HL-60/S4 (cell line): ENCODE results near the gene TTLL11.

ENCODE experiments used
- in situ Hi-C: fragments of 300-500 bp; cut with MboI; formaldehyde crosslinking; loops from 2 replicates; pipeline ENCODE4 v1.14.3; 2022; ENCODE audit warnings: low sequenced_read_pairs

Gene TTLL11

DNA sequence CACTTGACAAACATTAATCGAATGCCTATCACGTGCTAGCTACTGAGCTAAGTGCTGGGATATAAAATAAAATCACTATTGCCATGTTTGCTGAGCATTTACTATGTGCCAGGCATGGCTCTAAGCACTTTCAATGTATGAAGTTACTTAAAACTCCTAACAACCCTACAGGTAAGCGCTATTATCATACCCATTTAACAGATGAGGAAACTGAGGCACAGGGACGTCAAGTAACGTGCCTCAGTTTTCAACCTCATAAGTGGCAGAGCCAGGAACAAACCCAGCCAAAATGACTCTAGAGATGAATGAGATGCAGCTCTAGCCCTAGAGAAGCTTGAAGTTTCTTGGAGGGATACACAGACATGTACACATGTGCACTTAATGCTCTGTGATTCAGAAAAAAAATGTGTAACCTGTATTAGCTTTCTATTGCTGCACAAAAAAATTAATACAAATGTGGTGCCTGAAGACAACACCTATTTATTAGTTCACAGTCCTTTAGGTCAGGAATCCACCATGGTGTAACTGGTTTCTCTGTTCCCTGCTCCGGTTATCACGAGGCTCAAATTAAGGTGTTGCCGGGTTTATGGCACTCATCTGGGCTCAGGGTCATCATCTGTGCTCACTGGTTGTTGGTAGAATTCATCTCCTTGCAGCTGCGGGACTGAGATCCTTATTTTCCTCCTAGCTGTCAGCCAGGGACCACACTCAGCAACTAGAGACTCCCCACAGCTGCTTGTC, 33.7 kb downstream of the TTLL11 start:
- in situ Hi-C loops, result no loop called here

DNA sequence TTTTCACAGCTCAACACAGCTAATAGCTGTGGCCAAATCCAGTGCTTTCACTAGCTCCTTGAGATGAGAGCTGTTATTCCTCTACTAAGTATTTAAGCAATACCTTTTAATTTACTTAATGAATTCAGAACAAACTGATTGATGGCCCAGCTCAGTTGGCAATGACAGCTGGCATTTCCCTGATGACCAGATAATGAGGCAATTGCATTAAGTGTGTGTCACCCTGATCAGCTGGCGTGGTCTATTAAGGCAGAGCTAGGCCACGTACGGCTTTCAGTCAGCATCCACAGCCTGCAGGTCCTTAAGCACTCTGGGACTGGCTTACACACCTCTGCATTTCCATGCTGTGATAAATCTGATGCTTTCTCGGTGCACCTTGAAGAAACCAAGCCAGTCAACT, 34.4 kb downstream of the TTLL11 start:
- in situ Hi-C loops, result no loop called here

DNA sequence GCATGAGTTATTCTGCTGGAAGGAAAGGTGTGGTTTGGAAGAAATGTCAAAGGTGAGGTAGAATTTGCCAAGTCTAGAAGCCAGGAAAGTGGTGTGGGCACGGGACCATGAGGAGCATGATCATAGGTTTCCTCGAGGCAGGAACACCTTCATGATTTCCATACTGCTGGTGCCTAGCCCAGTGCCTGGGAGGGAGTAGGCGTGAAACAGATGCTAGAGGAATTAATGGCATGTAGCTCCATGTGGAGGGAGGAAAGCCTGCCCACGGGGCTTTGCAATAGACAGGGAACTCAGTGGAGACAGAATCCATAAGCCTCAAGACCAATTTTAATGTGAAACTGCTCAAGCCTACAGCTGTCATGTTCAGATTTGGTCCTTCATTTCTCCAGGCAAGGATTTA, 35.1 kb downstream of the TTLL11 start:
- in situ Hi-C loops, result no loop called here

DNA sequence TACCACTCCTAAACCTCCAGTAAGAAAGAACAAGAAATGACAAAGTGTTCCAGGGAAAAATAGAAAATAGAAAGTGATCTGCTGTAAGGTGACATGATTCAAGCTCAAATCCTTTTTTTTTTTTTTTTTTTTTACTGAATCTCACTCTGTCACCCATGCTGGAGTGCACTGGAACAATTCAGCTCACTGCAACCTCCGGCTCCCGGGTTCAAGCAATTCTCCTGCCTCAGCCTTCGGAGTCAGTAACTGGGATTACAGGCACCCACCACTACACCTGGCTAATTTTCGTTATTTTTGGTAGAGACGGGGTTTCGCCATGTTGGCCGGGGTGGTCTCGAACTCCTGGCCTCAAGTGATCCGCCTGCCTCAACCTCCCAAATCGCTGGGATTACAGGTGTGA, 35.9 kb downstream of the TTLL11 start:
- in situ Hi-C loops, result no loop called here

- in situ Hi-C loops, result no loop called here
Measured at GRCh38 chr9:122056484-122056883, 36.6 kb downstream of the TTLL11 start.

DNA sequence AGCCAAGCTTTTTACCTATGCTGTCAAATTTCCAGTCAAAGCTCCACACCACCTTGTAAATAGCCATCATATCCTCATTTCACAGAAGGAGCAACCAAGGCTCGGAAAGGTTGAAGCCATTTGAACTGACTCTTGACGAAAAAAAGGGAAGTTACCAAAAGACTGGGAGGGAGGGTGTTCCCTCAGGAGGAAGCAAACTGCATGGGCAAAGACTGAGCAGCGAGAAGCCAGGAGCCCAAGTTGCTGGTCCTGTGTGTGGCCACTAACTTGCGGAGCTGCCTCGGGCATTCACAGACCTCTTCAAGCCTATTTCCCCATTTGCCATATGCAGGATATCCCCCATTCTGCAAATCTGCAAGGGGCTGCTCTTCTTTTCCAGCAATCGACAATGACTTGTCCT, 37.4 kb downstream of the TTLL11 start:
- in situ Hi-C loops, result no loop called here

DNA sequence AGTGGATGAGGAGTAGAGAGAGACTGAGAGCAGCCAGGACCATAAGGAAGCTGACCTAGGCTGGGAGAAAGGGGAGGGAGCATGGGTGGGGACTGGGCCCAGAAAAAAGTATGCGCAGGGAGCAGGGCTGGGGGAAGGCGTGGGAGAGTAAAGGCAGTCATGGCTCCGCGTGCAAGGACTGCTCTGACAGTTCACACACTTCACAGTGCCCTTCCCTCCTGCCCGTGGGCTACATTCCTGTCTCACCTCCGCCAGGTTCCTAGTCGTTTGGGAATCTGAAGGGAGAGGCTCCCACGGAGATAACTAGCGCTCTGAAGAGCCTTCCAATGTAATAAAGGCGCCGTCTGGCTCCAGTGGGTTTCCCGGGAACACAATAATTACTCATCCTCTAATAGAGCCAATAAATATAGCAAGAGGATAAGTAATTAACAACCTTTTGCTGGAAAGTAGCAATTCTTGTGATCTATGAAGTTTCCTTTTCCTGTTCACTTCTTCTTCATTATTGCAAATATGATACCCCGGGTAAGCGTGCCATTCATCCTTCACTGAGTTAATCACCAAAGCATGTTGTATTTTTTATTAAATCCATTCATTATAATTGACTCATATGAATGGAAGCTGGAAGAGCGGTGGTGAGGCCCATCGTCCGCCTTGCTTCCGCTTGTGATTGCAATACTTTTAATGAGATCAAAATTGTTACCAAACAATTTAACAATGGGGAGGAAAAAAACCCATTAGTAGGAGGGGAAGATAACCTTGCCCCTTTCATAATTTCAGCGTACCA, 39.3 kb downstream of the TTLL11 start:
- in situ Hi-C loops, result no loop called here

DNA sequence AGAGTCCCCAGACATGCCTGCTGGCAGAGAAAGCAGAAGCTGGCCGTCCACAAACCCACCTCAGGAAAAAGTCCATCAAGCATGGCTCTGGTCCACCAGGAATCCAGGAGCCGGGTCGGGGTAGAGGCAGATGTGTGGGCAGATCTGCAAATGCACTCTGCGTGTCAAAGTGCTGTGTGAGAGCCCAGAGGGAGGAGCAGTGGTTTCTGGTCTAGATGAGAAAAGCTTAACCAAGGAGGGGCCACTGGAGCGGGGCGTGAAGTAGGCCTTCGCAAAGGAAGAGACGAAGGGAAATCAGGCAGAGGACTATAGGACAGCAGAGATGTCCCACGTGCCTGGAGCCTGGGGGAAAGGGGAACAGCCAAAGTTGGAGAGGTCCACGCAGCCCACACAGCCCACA, 40.0 kb downstream of the TTLL11 start:
- in situ Hi-C loops, result no loop called here

GRCh38 chr9:122051351-122052321, 41.5 kb downstream of the TTLL11 start:
- in situ Hi-C loops, result no loop called here

DNA sequence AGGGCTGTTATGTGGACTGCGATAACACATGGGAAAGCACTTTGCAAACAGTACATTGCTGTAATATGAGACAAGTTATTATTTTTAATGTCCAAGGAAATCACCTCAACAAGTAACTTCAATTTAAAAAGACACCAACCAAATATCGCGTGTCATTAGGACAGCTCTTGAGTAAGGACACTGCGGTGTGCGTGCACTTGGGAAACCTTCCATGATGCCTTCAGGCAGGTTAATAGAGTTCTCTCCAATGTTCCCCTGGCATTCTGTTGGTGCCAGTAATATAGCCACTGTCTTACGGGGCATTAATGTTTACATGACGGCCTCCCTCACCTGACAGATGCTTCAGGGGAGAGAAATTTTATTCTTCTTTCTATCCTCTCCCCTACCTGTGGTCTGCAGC, 42.9 kb downstream of the TTLL11 start:
- in situ Hi-C loops, result no loop called here

DNA sequence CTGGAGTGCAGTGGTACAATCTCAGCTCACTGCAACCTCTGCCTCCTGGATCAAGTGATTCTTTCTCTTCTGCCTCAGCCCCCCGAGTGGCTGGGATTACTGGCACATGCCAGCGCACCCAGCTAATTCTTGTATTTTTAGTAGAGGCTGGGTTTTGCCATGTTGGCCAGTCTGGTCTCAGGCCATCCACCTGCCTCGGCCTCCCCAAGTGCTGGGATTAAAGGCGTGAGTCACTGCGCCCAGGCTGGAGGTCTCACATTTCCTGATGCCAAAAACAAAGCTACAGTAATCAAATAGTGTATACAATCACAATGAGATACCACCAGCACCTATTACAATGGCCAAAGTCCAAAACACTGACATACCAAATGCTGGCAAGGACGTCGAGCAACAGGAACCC, 51.1 kb downstream of the TTLL11 start:
- in situ Hi-C loops, result no loop called here

- in situ Hi-C loops, result no loop called here
Measured at GRCh38 chr9:122040561-122041242, 52.4 kb downstream of the TTLL11 start.

- in situ Hi-C loops, result no loop called here
Measured at GRCh38 chr9:122039234-122039633, 53.9 kb downstream of the TTLL11 start.

GRCh38 chr9:122036988-122037387, 56.1 kb downstream of the TTLL11 start:
- in situ Hi-C loops, result no loop called here

DNA sequence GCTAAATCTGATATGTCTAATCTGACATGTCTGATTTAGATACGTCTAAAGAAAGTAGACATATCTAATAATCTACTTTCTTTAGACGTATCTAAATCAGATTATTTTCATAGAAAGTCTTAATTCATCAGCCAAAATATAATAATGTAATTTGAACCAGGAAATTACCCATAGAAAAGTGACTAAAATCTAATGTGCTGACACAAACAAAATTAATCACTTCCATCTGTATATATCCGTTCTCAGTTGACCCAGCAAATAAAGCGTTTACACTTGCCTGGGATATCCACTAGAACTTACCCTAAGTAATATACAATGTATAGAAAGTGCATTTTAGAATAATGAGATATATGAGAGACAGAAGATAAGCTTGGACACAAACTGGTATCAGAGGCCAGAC, 56.7 kb downstream of the TTLL11 start:
- in situ Hi-C loops, result no loop called here

DNA sequence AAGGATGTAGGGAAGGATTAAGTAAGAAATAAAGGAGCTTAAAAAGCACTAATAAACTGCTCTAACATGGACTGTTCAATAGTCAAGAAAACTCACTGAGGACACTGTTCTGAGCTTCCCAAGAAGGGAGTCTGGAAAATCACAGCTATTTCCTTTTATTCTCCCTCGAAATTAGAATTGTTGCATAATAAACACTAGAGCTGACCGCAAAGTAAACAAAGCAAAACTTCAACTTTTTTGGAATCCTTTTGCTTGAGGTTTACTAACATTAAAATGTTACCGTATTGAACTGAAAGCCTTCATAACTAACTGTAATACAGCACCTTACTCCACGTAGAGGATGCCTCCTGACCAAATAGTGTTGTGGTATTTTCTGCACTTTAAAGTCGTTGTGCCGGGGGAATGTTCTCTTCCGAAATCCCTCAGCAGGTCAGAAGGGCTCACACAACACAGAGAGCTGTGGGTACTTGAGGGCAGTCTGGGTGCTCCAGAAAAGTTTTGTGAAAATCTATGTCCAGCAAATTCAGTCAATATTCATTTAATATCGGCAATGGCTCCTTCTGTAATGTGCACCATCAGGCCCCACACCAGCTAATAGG, 59.2 kb downstream of the TTLL11 start:
- in situ Hi-C loops, result no loop called here

- in situ Hi-C loops, result no loop called here
Measured at GRCh38 chr9:122032346-122032745, 60.8 kb downstream of the TTLL11 start.

GRCh38 chr9:122031776-122032175, 61.3 kb downstream of the TTLL11 start:
- in situ Hi-C loops, result no loop called here

DNA sequence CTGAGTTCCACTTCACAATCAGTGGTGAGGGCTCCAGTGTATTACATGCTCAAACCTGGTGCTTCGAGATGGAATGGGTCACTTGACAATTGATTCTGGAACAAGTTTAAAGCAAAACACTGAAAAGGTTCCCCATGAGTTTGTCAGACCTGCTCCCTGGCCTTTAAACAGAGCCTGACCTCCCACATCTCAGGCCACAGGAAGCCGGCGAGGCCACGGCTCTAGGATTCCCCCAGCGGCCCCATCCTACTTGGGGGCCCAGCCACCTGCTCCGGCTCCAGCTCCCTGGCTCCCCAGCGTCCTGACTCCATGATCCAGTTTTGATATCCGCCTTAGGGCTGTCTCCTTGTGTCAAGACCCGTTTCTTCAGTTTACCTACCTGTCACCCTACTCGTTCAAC, 62.0 kb downstream of the TTLL11 start:
- in situ Hi-C loops, result no loop called here

DNA sequence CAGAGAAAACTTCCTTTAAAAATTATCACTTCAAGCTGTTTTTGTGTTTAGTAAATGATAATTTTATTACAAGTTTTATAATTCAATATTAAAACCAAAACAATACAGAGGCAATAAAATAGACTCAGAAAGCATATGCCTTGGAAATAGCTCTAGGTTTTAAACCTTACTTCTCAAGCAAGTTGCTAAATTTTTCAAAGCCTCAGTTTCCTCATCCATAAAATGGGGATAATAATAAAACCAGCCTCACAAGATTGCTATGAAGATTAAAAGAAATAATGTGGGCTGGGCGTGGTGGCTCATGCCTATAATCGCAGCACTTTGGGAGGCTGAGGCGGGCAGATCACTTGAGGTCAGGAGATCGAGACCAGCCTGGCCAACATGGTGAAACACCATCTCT, 62.8 kb downstream of the TTLL11 start:
- in situ Hi-C loops, result no loop called here
